Ovary (tissue), 9 donors: ENCODE measurements around the gene ARPC5L. TPM values are rescaled to one million over a fixed set of nuclear protein-coding genes. Genes with fewer than 3 reads are reported as not detected.

Source experiments
- DNase-seq, 5 donors: peaks; one replicate each; pipeline ENCODE4 v3.0.0-alpha.2; 2019 to 2020
- H3K27ac ChIP-seq, 2 donors: fragments of 200-600 bp; one replicate each; pipeline versions ENCODE4 v1.5.1 to v1.8.0; 2019 to 2022
- H3K27me3 ChIP-seq: fragments of 200-600 bp; one replicate; pipeline ENCODE4 v1.8.0; 2022
- H3K36me3 ChIP-seq: fragments of 200-600 bp; sonication (generic); one replicate; pipeline ENCODE4 v1.5.1; 2019
- H3K4me1 ChIP-seq: one replicate; pipeline ENCODE4 v1.8.1; 2013; ENCODE audit warnings: mild to moderate bottlenecking, moderate library complexity; ENCODE audit not compliant: insufficient read depth
- H3K4me3 ChIP-seq: fragments of 200-600 bp; sonication (generic); one replicate; pipeline ENCODE4 v1.5.1; 2017
- H3K9me3 ChIP-seq, 2 donors: fragments of 200-600 bp in 1 of 2; sonication (generic) in 1 of 2; one replicate each; pipeline versions ENCODE4 v1.5.1 to v1.8.1; 2013 to 2019; ENCODE audit warnings: mild to moderate bottlenecking in 1 of 2, moderate library complexity in 1 of 2
- CTCF ChIP-seq, 3 donors: fragments of 450-650 bp in 2 of 3; fragments of 200-600 bp in 1 of 3; IDR thresholded peaks; one replicate each; pipeline versions ENCODE4 v1.5.1 to v1.8.0; 2016 to 2022; ENCODE audit warnings: antibody characterized with exemption in 3 of 3, mild to moderate bottlenecking in 1 of 3
- EP300 ChIP-seq: sonication (generic); formaldehyde crosslinking; IDR thresholded peaks from one replicate; pipeline ENCODE4 v1.6.1; 2017; ENCODE audit warnings: antibody characterized with exemption
- POLR2A ChIP-seq: fragments of 450-650 bp; IDR thresholded peaks from one replicate; pipeline ENCODE4 v1.6.1; 2017; ENCODE audit warnings: antibody characterized with exemption, mild to moderate bottlenecking, moderate library complexity
- WGBS, 3 donors: extraction: QIAGEN DNeasy Blood & Tissue Kit in 1 of 3; methylation state at CpG; one replicate each; pipeline versions ENCODE4 v1.1.5 to v1.1.7; 2013 to 2017; 5-methylcytosine and 5-hydroxymethylcytosine counted together
- intact Hi-C, 4 donors: fragments of 100-400 bp; cut with DNase I; formaldehyde crosslinking; loops; one replicate each; pipeline versions ENCODE4 v1.11.0 to v1.15.1; 2022 to 2023
- polyA plus RNA-seq, 2 donors: library from polyadenylated mRNA; stranded (reverse); fragments of 200-250 nt in 1 of 2; fragments of 350-450 nt in 1 of 2; fragmentation: Illumina TruSeq in 1 of 2; extraction: RNeasy Lipid Tissue Mini Kit (QIAGEN cat#74804) in 1 of 2; gene quantifications; one replicate each; pipeline ENCODE4 v1.2.3, GENCODE V29; 2013 to 2014
- total RNA-seq, 7 donors: library from RNA; depleted of rRNA in 2 of 7; stranded (reverse); fragments of >200 nt in 2 of 7; fragmentation: NEBNext Ultra II Directional in 3 of 7; extraction: Animal tissue kit (Norgen Biotek cat#: 25700) in 3 of 7; gene quantifications; one replicate each; pipeline versions ENCODE4 v1.1.0 to v1.2.4, GENCODE V29; 2016 to 2023
- donor health status: DM: no; HTN: no; CAD: no; lungs with moderate emphysema.
- donor health status: DM: no; HTN: no; CAD: no.
- donor health status: Bipolar disorder and iron deficiency.
- donor health status: DM: yes; HTN: yes; CAD: no.
- donor health status: DM: no; HTN: no; CAD: no.
- donor health status: DM: yes; HTN: yes; CAD: no.

ARPC5L gene
- total and polyA plus RNA-seq, 9 donors = 8.5 to 27.0 (median 16.6) TPM

- intact Hi-C loops = loop anchor here in 1 of 4 donors (10.0 kb wide), 1 partner anchor 57 kb away; no protein-coding TSS in a partner anchor
- TF ChIP-seq EP300 (no peak), CTCF (IDR thresholded peaks at IDR 0.05) (no peak), POLR2A (no peak)
Measured at GRCh38 chr9:124878021-124878420, 16.1 kb downstream of the ARPC5L start.

GRCh38 chr9:124878518-124878917 lies 16.6 kb downstream of the ARPC5L start:
- no peak for DNase-seq
- H3K9me3 ChIP-seq = no peaks in the 10 kb centered on the region
- no peaks in the 10 kb centered on the region for H3K27me3 ChIP-seq
- WGBS, 3 donors = 78 to 80% (median 78%) methylated on average over 6 of the region's 6 CpGs
- H3K36me3 ChIP-seq = no peaks in the 10 kb centered on the region
- H3K27ac ChIP-seq = peak overlapping the region in 1 of 2 donors; percentile 2
- TF ChIP-seq EP300 (no peak), POLR2A (no peak), CTCF (IDR thresholded peaks at IDR 0.05) (no peak)
- intact Hi-C loops = loop anchor here in 1 of 4 donors (10.0 kb wide), 1 partner anchor 56 kb away; no protein-coding TSS in a partner anchor
- peaks cover 2% of the 10 kb centered on the region for H3K4me1 ChIP-seq
- H3K4me3 ChIP-seq = no peak overlapping the region

More at GRCh38 chr9:124878021-124878420, 16.1 kb downstream of the ARPC5L start:
- WGBS, 3 donors = 13 to 45% (median 23%) methylated on average over 1 of the region's 1 CpG
- H3K9me3 ChIP-seq = no peaks in the 10 kb centered on the region
- no peak overlapping the region for H3K4me3 ChIP-seq
- no peak overlapping the region for H3K27ac ChIP-seq
- H3K4me1 ChIP-seq = peaks cover 2% of the 10 kb centered on the region
- no peaks in the 10 kb centered on the region for H3K27me3 ChIP-seq
- no peaks in the 10 kb centered on the region for H3K36me3 ChIP-seq
- DNase-seq = no peak

GRCh38 chr9:124879226-124879625 lies 17.3 kb downstream of the ARPC5L start:
- Histone ChIP-seq H3K27ac (peak overlapping the region in 1 of 2 donors; percentile 2), H3K36me3 (no peaks in the 10 kb centered on the region)
- TF ChIP-seq EP300 (no peak), CTCF (IDR thresholded peaks at IDR 0.05) (no peak), POLR2A (no peak)

GRCh38 chr9:124880501-124880900 lies 18.6 kb downstream of the ARPC5L start:
- no peak for DNase-seq
- no peaks in the 10 kb centered on the region for H3K36me3 ChIP-seq
- no peak for TF ChIP-seq EP300
- TF ChIP-seq POLR2A = no peak
- TF ChIP-seq CTCF (IDR thresholded peaks at IDR 0.05) = no peak

More at GRCh38 chr9:124879226-124879625, 17.3 kb downstream of the ARPC5L start:
- Histone ChIP-seq H3K9me3 (no peaks in the 10 kb centered on the region), H3K4me3 (no peak overlapping the region), H3K4me1 (peaks cover 2% of the 10 kb centered on the region), H3K27me3 (no peaks in the 10 kb centered on the region)
- WGBS, 3 donors = 16 to 32% (median 30%) methylated on average over 10 of the region's 10 CpGs
- intact Hi-C loops = loop anchor here in 1 of 4 donors (10.0 kb wide), 1 partner anchor 56 kb away; no protein-coding TSS in a partner anchor
- DNase-seq = no peak

More at GRCh38 chr9:124880501-124880900, 18.6 kb downstream of the ARPC5L start:
- WGBS, 3 donors = 68 to 73% (median 71%) methylated on average over 9 of the region's 9 CpGs
- H3K4me3 ChIP-seq = no peak overlapping the region
- intact Hi-C loops = no loop called here
- no peaks in the 10 kb centered on the region for H3K27me3 ChIP-seq
- H3K9me3 ChIP-seq = no peaks in the 10 kb centered on the region
- H3K27ac ChIP-seq = no peak overlapping the region
- peaks cover 2% of the 10 kb centered on the region for H3K4me1 ChIP-seq
